Measurements from ENCODE around the gene VDR. TPM values are rescaled to one million over a fixed set of nuclear protein-coding genes. Genes with fewer than 3 reads are reported as not detected.

The VDR gene
- total RNA-seq, 1 donor from 2014 or later: 0.54 TPM

- Mint-ChIP-seq H3K9me3 (no peaks in the 10 kb centered on the region), H3K27ac (no peak overlapping the region), H3K4me1 (peaks cover 2% of the 10 kb centered on the region), H3K27me3 (ENCODE audit: low read depth) (peaks cover 7% of the 10 kb centered on the region), H3K36me3 (no peaks in the 10 kb centered on the region), H3K4me3 (no peak overlapping the region)
- DNase-seq (ENCODE audit: low spot score in 2 of 2, unreplicated experiment in 2 of 2): no peak
- no peak for TF ChIP-seq CTCF (IDR thresholded peaks at IDR 0.05; ENCODE audit: unreplicated experiment)
Measured at GRCh38 chr12:47896022-47896421, 8.8 kb downstream of the VDR start.

GRCh38 chr12:47894652-47895051, 10.1 kb downstream of the VDR start:
- no peak for DNase-seq (ENCODE audit: low spot score in 2 of 2, unreplicated experiment in 2 of 2)
- TF ChIP-seq CTCF (IDR thresholded peaks at IDR 0.05; ENCODE audit: unreplicated experiment): no peak
- H3K27ac Mint-ChIP-seq: no peak overlapping the region
- H3K4me1 Mint-ChIP-seq: no peaks in the 10 kb centered on the region
- no peaks in the 10 kb centered on the region for H3K9me3 Mint-ChIP-seq
- H3K4me3 Mint-ChIP-seq: no peak overlapping the region
- H3K36me3 Mint-ChIP-seq: no peaks in the 10 kb centered on the region
- H3K27me3 Mint-ChIP-seq (ENCODE audit: low read depth): peaks cover 3% of the 10 kb centered on the region

- TF ChIP-seq CTCF (IDR thresholded peaks at IDR 0.05; ENCODE audit: unreplicated experiment): no peak
- H3K4me3 Mint-ChIP-seq: no peak overlapping the region
- H3K27me3 Mint-ChIP-seq (ENCODE audit: low read depth): peaks cover 3% of the 10 kb centered on the region
- H3K27ac Mint-ChIP-seq: no peak overlapping the region
- no peaks in the 10 kb centered on the region for H3K36me3 Mint-ChIP-seq
- no peaks in the 10 kb centered on the region for H3K4me1 Mint-ChIP-seq
- no peak for DNase-seq (ENCODE audit: low spot score in 2 of 2, unreplicated experiment in 2 of 2)
- no peaks in the 10 kb centered on the region for H3K9me3 Mint-ChIP-seq
Measured at GRCh38 chr12:47894068-47894467, 10.7 kb downstream of the VDR start.

- H3K36me3 Mint-ChIP-seq: no peaks in the 10 kb centered on the region
- no peak for DNase-seq (ENCODE audit: low spot score in 2 of 2, unreplicated experiment in 2 of 2)
Measured at GRCh38 chr12:47892819-47893218, 12.0 kb downstream of the VDR start.

GRCh38 chr12:47891356-47891755, 13.4 kb downstream of the VDR start:
- H3K4me3 Mint-ChIP-seq: no peak overlapping the region
- no peaks in the 10 kb centered on the region for H3K36me3 Mint-ChIP-seq
- no peak overlapping the region for H3K27ac Mint-ChIP-seq
- no peaks in the 10 kb centered on the region for H3K4me1 Mint-ChIP-seq
- TF ChIP-seq CTCF (IDR thresholded peaks at IDR 0.05; ENCODE audit: unreplicated experiment): no peak
- no peak for DNase-seq (ENCODE audit: low spot score in 2 of 2, unreplicated experiment in 2 of 2)
- no peaks in the 10 kb centered on the region for H3K9me3 Mint-ChIP-seq
- no peaks in the 10 kb centered on the region for H3K27me3 Mint-ChIP-seq (ENCODE audit: low read depth)

More at GRCh38 chr12:47892819-47893218, 12.0 kb downstream of the VDR start:
- Mint-ChIP-seq H3K27ac (no peak overlapping the region), H3K27me3 (ENCODE audit: low read depth) (no peaks in the 10 kb centered on the region), H3K9me3 (no peaks in the 10 kb centered on the region), H3K4me3 (no peak overlapping the region), H3K4me1 (no peaks in the 10 kb centered on the region)
- TF ChIP-seq CTCF (IDR thresholded peaks at IDR 0.05; ENCODE audit: unreplicated experiment): no peak

GRCh38 chr12:47889040-47889439, 15.8 kb downstream of the VDR start:
- Mint-ChIP-seq H3K36me3 (no peaks in the 10 kb centered on the region), H3K4me3 (no peak overlapping the region), H3K9me3 (no peaks in the 10 kb centered on the region), H3K27ac (no peak overlapping the region), H3K4me1 (no peaks in the 10 kb centered on the region), H3K27me3 (ENCODE audit: low read depth) (no peaks in the 10 kb centered on the region)
- TF ChIP-seq CTCF (IDR thresholded peaks at IDR 0.05; ENCODE audit: unreplicated experiment): no peak
- no peak for DNase-seq (ENCODE audit: low spot score in 2 of 2, unreplicated experiment in 2 of 2)
